ENCODE data around the gene KDM2A. TPM values are rescaled to one million over a fixed set of nuclear protein-coding genes. Genes with fewer than 3 reads are reported as not detected.
"Not testable (repeated sequence)": the region's sequence is repeated elsewhere in the genome, so short reads cannot be mapped to it uniquely, and the experiment has no call there.

The KDM2A gene
- total RNA-seq, 1 experiment from 2014 or later, result 33.7 TPM

GRCh38 chr11:67105964-67106363 is 13.1 kb upstream of the KDM2A start:
- no peaks in the 10 kb centered on the region for H3K27me3 ChIP-seq
- H3K9me3 ChIP-seq (replicated peaks), result no peaks in the 10 kb centered on the region
- no peak for DNase-seq
- no peak overlapping the region for H3K4me3 ChIP-seq
- H3K27ac ChIP-seq, result no peak overlapping the region
- no peaks in the 10 kb centered on the region; the same call in 1 of the 2 replicates for H3K4me1 ChIP-seq
- H3K36me3 ChIP-seq, result no peaks in the 10 kb centered on the region

- H3K9me3 ChIP-seq (replicated peaks), result no peaks in the 10 kb centered on the region
- peaks cover 3% of the 10 kb centered on the region; the same call in 1 of the 2 replicates for H3K4me1 ChIP-seq
- H3K4me3 ChIP-seq, result no peak overlapping the region
- no peaks in the 10 kb centered on the region for H3K36me3 ChIP-seq
- peak in 1 of 2 experiments; percentile 39 for DNase-seq
- H3K27ac ChIP-seq, result no peak overlapping the region
- H3K27me3 ChIP-seq, result no peaks in the 10 kb centered on the region
Observed at GRCh38 chr11:67111261-67111660, 7.8 kb upstream of the KDM2A start.

GRCh38 chr11:67113231-67113721 is 5.8 kb upstream of the KDM2A start:
- no peak for DNase-seq
- no peak overlapping the region for H3K27ac ChIP-seq
- no peaks in the 10 kb centered on the region for H3K27me3 ChIP-seq

GRCh38 chr11:67114275-67114896 is 4.7 kb upstream of the KDM2A start:
- no peak for DNase-seq
- no peaks in the 10 kb centered on the region for H3K36me3 ChIP-seq
- H3K27ac ChIP-seq, result no peak overlapping the region
- no peaks in the 10 kb centered on the region for H3K9me3 ChIP-seq (replicated peaks)
- H3K4me3 ChIP-seq, result no peak overlapping the region
- H3K27me3 ChIP-seq, result no peaks in the 10 kb centered on the region
- peaks cover 3% of the 10 kb centered on the region; the same call in 1 of the 2 replicates for H3K4me1 ChIP-seq

More at GRCh38 chr11:67113231-67113721, 5.8 kb upstream of the KDM2A start:
- Histone ChIP-seq H3K9me3 (replicated peaks) (no peaks in the 10 kb centered on the region), H3K4me1 (peaks cover 3% of the 10 kb centered on the region; the same call in 1 of the 2 replicates), H3K36me3 (no peaks in the 10 kb centered on the region), H3K4me3 (no peak overlapping the region)

GRCh38 chr11:67116758-67117105 is 2.3 kb upstream of the KDM2A start:
- DNase-seq, result no peak
- no peak overlapping the region for H3K4me3 ChIP-seq
- no peaks in the 10 kb centered on the region for H3K27me3 ChIP-seq
- no peaks in the 10 kb centered on the region for H3K9me3 ChIP-seq (replicated peaks)
- no peak overlapping the region for H3K27ac ChIP-seq
- H3K4me1 ChIP-seq, result no peaks in the 10 kb centered on the region; the same call in 1 of the 2 replicates
- H3K36me3 ChIP-seq, result no peaks in the 10 kb centered on the region

- Histone ChIP-seq H3K9me3 (replicated peaks) (no peaks in the 10 kb centered on the region), H3K27ac (no peak overlapping the region), H3K4me3 (no peak overlapping the region), H3K27me3 (no peaks in the 10 kb centered on the region), H3K4me1 (no peaks in the 10 kb centered on the region), H3K36me3 (no peaks in the 10 kb centered on the region)
- no peak for DNase-seq
Observed at GRCh38 chr11:67117176-67117575, 1.9 kb upstream of the KDM2A start.

- Histone ChIP-seq H3K27me3 (no peaks in the 10 kb centered on the region), H3K9me3 (replicated peaks) (no peaks in the 10 kb centered on the region), H3K36me3 (no peaks in the 10 kb centered on the region), H3K27ac (no peak overlapping the region), H3K4me1 (no peaks in the 10 kb centered on the region), H3K4me3 (no peak overlapping the region)
- no peak for DNase-seq
Observed at GRCh38 chr11:67117672-67118180, 1.3 kb upstream of the KDM2A start.

- Histone ChIP-seq H3K4me1 (no peaks in the 10 kb centered on the region), H3K36me3 (no peaks in the 10 kb centered on the region), H3K9me3 (replicated peaks) (no peaks in the 10 kb centered on the region), H3K4me3 (peak overlapping the region; percentile 76), H3K27me3 (no peaks in the 10 kb centered on the region), H3K27ac (peak overlapping the region; percentile 85)
- peak in 1 of 2 experiments; percentile 33 for DNase-seq
Observed at GRCh38 chr11:67118181-67118766, 789 bp upstream of the KDM2A start.

GRCh38 chr11:67119585-67120391 is 725 bp downstream of the KDM2A start:
- H3K9me3 ChIP-seq (replicated peaks), result no peaks in the 10 kb centered on the region
- DNase-seq, result peak in 1 of 2 experiments; percentile 34

GRCh38 chr11:67120456-67120855 is 1.4 kb downstream of the KDM2A start:
- no peaks in the 10 kb centered on the region for H3K27me3 ChIP-seq

More at GRCh38 chr11:67119585-67120391, 725 bp downstream of the KDM2A start:
- Histone ChIP-seq H3K27me3 (no peaks in the 10 kb centered on the region), H3K4me1 (no peaks in the 10 kb centered on the region), H3K36me3 (no peaks in the 10 kb centered on the region), H3K4me3 (peak overlapping the region; percentile 100), H3K27ac (peak overlapping the region; percentile 69)

GRCh38 chr11:67120881-67121710 is 2.0 kb downstream of the KDM2A start:
- 0 out of 2 replicates have a peak, but pooled peaks cover 3% of the 10 kb centered on the region for H3K36me3 ChIP-seq
- no peak overlapping the region for H3K27ac ChIP-seq
- no peaks in the 10 kb centered on the region for H3K4me1 ChIP-seq
- no peaks in the 10 kb centered on the region for H3K9me3 ChIP-seq (replicated peaks)
- no peaks in the 10 kb centered on the region for H3K27me3 ChIP-seq
- H3K4me3 ChIP-seq, result peak overlapping the region; percentile 100
- DNase-seq, result peak in 1 of 2 experiments; percentile 25

More at GRCh38 chr11:67120456-67120855, 1.4 kb downstream of the KDM2A start:
- Histone ChIP-seq H3K4me3 (peak overlapping the region; percentile 100), H3K27ac (no peak overlapping the region), H3K9me3 (replicated peaks) (no peaks in the 10 kb centered on the region), H3K4me1 (no peaks in the 10 kb centered on the region), H3K36me3 (0 out of 2 replicates have a peak, but pooled peaks cover 2% of the 10 kb centered on the region)
- peak in 1 of 2 experiments; percentile 7 for DNase-seq

- not testable (repeated sequence) for H3K36me3 ChIP-seq; H3K27me3 ChIP-seq; H3K9me3 ChIP-seq (replicated peaks); H3K4me1 ChIP-seq; H3K4me3 ChIP-seq; H3K27ac ChIP-seq; DNase-seq
Observed at GRCh38 chr11:67123801-67124200, 4.7 kb downstream of the KDM2A start.

- H3K36me3 ChIP-seq; H3K27ac ChIP-seq; H3K9me3 ChIP-seq (replicated peaks); H3K27me3 ChIP-seq; H3K4me1 ChIP-seq; DNase-seq; H3K4me3 ChIP-seq: not testable (repeated sequence)
Observed at GRCh38 chr11:67126243-67126642, 7.2 kb downstream of the KDM2A start.

GRCh38 chr11:67126986-67127385 is 7.9 kb downstream of the KDM2A start:
- Histone ChIP-seq H3K27me3 (no peaks in the 10 kb centered on the region), H3K4me1 (no peaks in the 10 kb centered on the region), H3K36me3 (peaks cover 11% of the 10 kb centered on the region; the same call in 1 of the 2 replicates), H3K4me3 (no peak overlapping the region), H3K27ac (no peak overlapping the region), H3K9me3 (replicated peaks) (no peaks in the 10 kb centered on the region)
- DNase-seq, result no peak

All from SJCRH30 (cell line).